HCT116 (cell line): ENCODE data around the gene ZBTB21. TPM values are rescaled to one million over a fixed set of nuclear protein-coding genes. Genes with fewer than 3 reads are reported as not detected.

Experiments used
- ATAC-seq: fragments of 200-7000 bp; cut with Tn5 transposase; 2 replicates; pipeline ENCODE4 v1.9.1; 2020; ENCODE audit warnings: mild to moderate bottlenecking, moderate library complexity
- BruUV-seq: library from RNA; stranded (reverse); fragments of 400-500 nt; replicated peaks from 2 replicates; lab custom pipeline; 2021; lab: Mats Ljungman, UMichigan
- CTCF ChIA-PET: fragments of 300-600 bp; sonication (Branson Sonifier 250); formaldehyde crosslinking; loops from one replicate; lab custom pipeline; 2021; ENCODE audit warnings: antibody characterized with exemption; lab: Charles Lee
- POLR2A ChIA-PET: fragments of 300-600, 350-600 bp; sonication (Branson Sonifier 250); formaldehyde crosslinking; loops from one replicate; lab custom pipeline; 2021; ENCODE audit warnings: antibody characterized with exemption; lab: Charles Lee
- RAD21 ChIA-PET, 2 experiments: fragments of 300-600 bp; sonication (Branson Sonifier 250); formaldehyde crosslinking; loops; one replicate each; lab custom pipeline; 2023; ENCODE audit warnings: low total read pairs in 2 of 2; ENCODE audit not compliant: uncharacterized antibody in 2 of 2, unreplicated experiment in 2 of 2, low non-redundant PET in 1 of 2; lab: Charles Lee
- DNase-seq: peaks from one replicate; pipeline ENCODE4 v3.0.0-alpha.2; 2010; ENCODE audit warnings: low read depth, low spot score
- H2AFZ ChIP-seq: fragments of 200-600 bp; shearing (Covaris generic), sonication (generic); 2 replicates; pipeline ENCODE4 v1.6.1; 2017; ENCODE audit warnings: low read depth, mixed run types, mixed read lengths, antibody characterized with exemption, low read length; ENCODE audit not compliant: poor library complexity, severe bottlenecking
- H3K27ac ChIP-seq: 2 replicates; pipeline ENCODE4 v1.5.1; 2012; ENCODE audit warnings: low read depth, low read length
- H3K27me3 ChIP-seq: fragments of 200-600 bp; sonication (generic); 2 replicates; pipeline ENCODE4 v1.6.1; 2016; ENCODE audit warnings: mixed run types, low read length, mixed read lengths; ENCODE audit not compliant: insufficient read depth
- H3K36me3 ChIP-seq, 2 experiments: fragments of 200-500 bp in 1 of 2; fragments of 200-600 bp in 1 of 2; sonication (Bioruptor generic) in 1 of 2; sonication (generic) in 1 of 2; 2 replicates each; pipeline versions ENCODE4 v1.5.1 to v1.6.1; 2014 to 2016; ENCODE audit warnings: low read length in 2 of 2, inconsistent platforms in 1 of 2, mixed read lengths in 1 of 2, mixed run types in 1 of 2; ENCODE audit not compliant: insufficient read depth in 2 of 2, control insufficient read depth in 1 of 2
- H3K4me1 ChIP-seq, 2 experiments: fragments of 200-600 bp in 1 of 2; sonication (generic) in 1 of 2; 2 replicates each; pipeline versions ENCODE4 v1.5.1 to v1.6.1; 2012 to 2017; ENCODE audit warnings: low read length in 2 of 2, inconsistent platforms in 1 of 2, mild to moderate bottlenecking in 1 of 2, mixed read lengths in 1 of 2, mixed run types in 1 of 2, moderate library complexity in 1 of 2; ENCODE audit not compliant: insufficient read depth in 2 of 2, control insufficient read depth in 1 of 2
- H3K4me2 ChIP-seq: fragments of 200-600 bp; sonication (generic); 2 replicates; pipeline ENCODE4 v1.6.1; 2017; ENCODE audit warnings: mixed run types, low read length, mixed read lengths
- H3K4me3 ChIP-seq, 2 experiments: fragments of 200-600 bp in 1 of 2; sonication (generic) in 1 of 2; replicated peaks in 1 of 2; 2 replicates each; pipeline ENCODE4 v1.5.1; 2011 to 2016; ENCODE audit warnings: low read length in 2 of 2, control low read depth in 1 of 2, low read depth in 1 of 2, mild to moderate bottlenecking in 1 of 2, mixed read lengths in 1 of 2, mixed run types in 1 of 2
- H3K79me2 ChIP-seq: fragments of 200-600 bp; sonication (generic); 2 replicates; pipeline ENCODE4 v1.6.1; 2017; ENCODE audit warnings: mild to moderate bottlenecking, mixed run types, low read length, moderate library complexity, mixed read lengths; ENCODE audit not compliant: insufficient read depth
- H3K9ac ChIP-seq: fragments of 200-600 bp; sonication (generic); 2 replicates; pipeline ENCODE4 v1.6.1; 2016; ENCODE audit warnings: low read length, mixed read lengths
- H3K9me2 ChIP-seq: fragments of 200-600 bp; sonication (generic), shearing (Covaris generic); 2 replicates; pipeline ENCODE4 v1.6.1; 2017; ENCODE audit warnings: mixed run types, mild to moderate bottlenecking, moderate library complexity; ENCODE audit not compliant: insufficient read depth
- H3K9me3 ChIP-seq, 2 experiments: fragments of 200-500 bp in 1 of 2; fragments of 200-600 bp in 1 of 2; sonication (Bioruptor generic) in 1 of 2; sonication (generic) in 1 of 2; 2 replicates each; pipeline ENCODE4 v1.6.1; 2014 to 2017; ENCODE audit warnings: low read length in 2 of 2, mixed read lengths in 2 of 2, inconsistent platforms in 1 of 2, low read depth in 1 of 2, mild to moderate bottlenecking in 1 of 2, mixed run types in 1 of 2, moderate library complexity in 1 of 2; ENCODE audit not compliant: control insufficient read depth in 1 of 2, insufficient read depth in 1 of 2
- H4K20me1 ChIP-seq: fragments of 200-600 bp; sonication (generic), shearing (Covaris generic); 2 replicates; pipeline ENCODE4 v1.6.1; 2017; ENCODE audit warnings: mixed run types, mild to moderate bottlenecking, moderate library complexity; ENCODE audit not compliant: insufficient read depth
- CBX3 ChIP-seq: IDR thresholded peaks from 2 replicates; pipeline ENCODE4 v1.6.1; 2012; ENCODE audit warnings: low read depth
- CEBPB ChIP-seq: IDR thresholded peaks from 2 replicates; pipeline ENCODE4 v1.6.1; 2012; ENCODE audit warnings: low read depth
- ELF1 ChIP-seq: IDR thresholded peaks from 2 replicates; pipeline ENCODE4 v1.6.1; 2012; ENCODE audit warnings: low read depth, borderline replicate concordance
- EZH2 ChIP-seq: fragments of 200-600 bp; sonication (generic); IDR thresholded peaks from 2 replicates; pipeline ENCODE4 v1.6.1; 2017; ENCODE audit warnings: antibody characterized with exemption, mixed run types
- EZH2phosphoT487 ChIP-seq: fragments of 200-600 bp; IDR thresholded peaks from 2 replicates; pipeline ENCODE4 v1.6.1; 2018; ENCODE audit warnings: antibody characterized with exemption, borderline replicate concordance
- FOSL1 ChIP-seq: IDR thresholded peaks from 2 replicates; pipeline ENCODE4 v1.6.1; 2012; ENCODE audit warnings: low read depth
- POLR2A ChIP-seq: IDR thresholded peaks from 2 replicates; pipeline ENCODE4 v1.7.0; 2011; ENCODE audit warnings: borderline replicate concordance; ENCODE audit not compliant: insufficient read depth, insufficient read length; ENCODE audit errors: extremely low read depth
- SIN3A ChIP-seq: IDR thresholded peaks from 2 replicates; pipeline ENCODE4 v1.6.1; 2012; ENCODE audit warnings: low read depth
- SP1 ChIP-seq: IDR thresholded peaks from 2 replicates; pipeline ENCODE4 v1.6.1; 2012; ENCODE audit warnings: low read depth
- SRF ChIP-seq: IDR thresholded peaks from 2 replicates; pipeline ENCODE4 v1.6.1; 2012; ENCODE audit warnings: low read depth
- TCF7L2 ChIP-seq: IDR thresholded peaks from 2 replicates; pipeline ENCODE4 v1.7.0; 2011; ENCODE audit warnings: borderline replicate concordance, inconsistent platforms; ENCODE audit not compliant: insufficient read depth, insufficient read length; ENCODE audit errors: extremely low read depth
- YY1 ChIP-seq: IDR thresholded peaks from 2 replicates; pipeline ENCODE4 v1.6.1; 2011; ENCODE audit warnings: low read length, low read depth, moderate library complexity, mild to moderate bottlenecking; ENCODE audit not compliant: insufficient replicate concordance; ENCODE audit errors: extremely low read depth
- ZFX ChIP-seq: fragments of 450-650 bp; IDR thresholded peaks from 2 replicates; pipeline ENCODE4 v1.6.1; 2017
- ZNF274 ChIP-seq: fragments of 200-500 bp; sonication (Bioruptor generic); IDR thresholded peaks from 2 replicates; pipeline ENCODE4 v1.6.1; 2014; ENCODE audit warnings: mild to moderate bottlenecking, low read depth, low read length, inconsistent platforms
- intact Hi-C: fragments of 100-400 bp; cut with micrococcal nuclease; formaldehyde crosslinking; loops from 2 replicates; pipeline ENCODE4 v1.10.0; 2022
- total RNA-seq: library from RNA; stranded (reverse); gene quantifications from one replicate; pipeline ENCODE4 v1.2.1, GENCODE V29; 2021; ENCODE audit not compliant: unreplicated experiment
- TF ChIP-seq, protein P1 (sequence below): IDR thresholded peaks from 2 replicates; pipeline ENCODE4 v1.6.1; 2011; ENCODE audit warnings: mild to moderate bottlenecking, low read length, moderate library complexity; ENCODE audit not compliant: insufficient replicate concordance; ENCODE audit errors: extremely low read depth
- TF ChIP-seq, protein P2 (sequence below): IDR thresholded peaks from 2 replicates; pipeline ENCODE4 v1.6.1; 2012; ENCODE audit warnings: low read depth
- TF ChIP-seq, protein P3 (sequence below), 3 experiments: fragments of 200-600 bp in 1 of 3; sonication (generic) in 1 of 3; IDR thresholded peaks in 2 of 3; conservative IDR thresholded peaks in 1 of 3; 2 replicates each; pipeline ENCODE4 v1.5.1; 2012 to 2017; ENCODE audit warnings: low read depth in 2 of 3, low read length in 2 of 3, antibody characterized with exemption in 1 of 3, borderline replicate concordance in 1 of 3, control low read depth in 1 of 3, mild to moderate bottlenecking in 1 of 3, mixed read lengths in 1 of 3, mixed run types in 1 of 3, moderate library complexity in 1 of 3; ENCODE audit not compliant: insufficient read depth in 1 of 3

Gene ZBTB21
- total RNA-seq, 1 experiment from 2014 or later: 28.7 TPM

DNA sequence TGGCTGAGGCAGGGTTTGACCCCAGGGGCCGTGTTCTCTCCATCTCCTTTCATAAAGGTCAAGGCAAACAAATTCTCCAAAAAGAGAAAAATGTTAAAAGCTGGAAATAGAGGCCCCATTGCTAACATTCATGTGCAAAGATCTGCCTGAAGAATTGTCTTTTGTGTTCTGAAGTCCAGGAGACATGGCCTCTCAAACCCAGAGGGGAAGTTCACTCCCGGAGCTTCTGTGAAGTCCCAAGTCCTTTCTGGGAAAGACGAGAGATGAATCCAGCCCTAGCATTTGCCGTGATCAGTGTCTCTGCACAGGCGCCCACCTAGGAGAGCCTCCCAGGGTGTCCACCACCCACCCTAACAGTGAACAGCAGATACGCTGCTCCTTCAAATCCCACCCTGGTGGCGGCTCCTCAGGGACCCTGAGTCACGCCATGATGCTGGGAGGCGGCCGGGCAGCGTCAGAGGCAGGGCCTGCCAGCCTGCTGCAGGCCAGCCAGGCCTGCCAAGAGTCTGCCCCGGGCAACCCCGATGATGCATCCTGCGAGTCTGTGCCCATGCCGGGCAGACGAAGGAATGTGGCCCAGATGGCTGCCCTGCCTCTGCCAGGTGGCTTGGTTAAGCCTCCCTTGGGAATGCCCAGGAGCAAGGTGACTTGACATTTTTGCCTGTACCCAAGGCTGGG lies 51.1 kb downstream of the ZBTB21 start:
- Histone ChIP-seq H4K20me1 (no peaks in the 10 kb centered on the region), H3K9me2 (no peaks in the 10 kb centered on the region), H3K4me3 (no peak overlapping the region), H3K9me3 (no peaks in the 10 kb centered on the region), H3K27me3 (no peaks in the 10 kb centered on the region), H2AFZ (no peak overlapping the region), H3K4me1 (peaks cover 24 to 45% of the 10 kb centered on the region in 2 experiments), H3K36me3 (no peaks in the 10 kb centered on the region), H3K79me2 (no peaks in the 10 kb centered on the region), H3K9ac (no peak overlapping the region), H3K4me2 (peak overlapping the region; percentile 75; the same call in 1 of the 2 replicates), H3K27ac (no peak overlapping the region)
- ChIA-PET CTCF (interaction anchor here (1.0 kb wide), 1 partner anchor 149 kb away, joined by 3 read pairs; no protein-coding TSS in a partner anchor), RAD21 (no interaction called here), POLR2A (no interaction called here)
- intact Hi-C loops: no loop called here
- ATAC-seq: no peak
- no TSS peak for BruUV-seq
- DNase-seq: no peak
- TF ChIP-seq, protein P1, sequence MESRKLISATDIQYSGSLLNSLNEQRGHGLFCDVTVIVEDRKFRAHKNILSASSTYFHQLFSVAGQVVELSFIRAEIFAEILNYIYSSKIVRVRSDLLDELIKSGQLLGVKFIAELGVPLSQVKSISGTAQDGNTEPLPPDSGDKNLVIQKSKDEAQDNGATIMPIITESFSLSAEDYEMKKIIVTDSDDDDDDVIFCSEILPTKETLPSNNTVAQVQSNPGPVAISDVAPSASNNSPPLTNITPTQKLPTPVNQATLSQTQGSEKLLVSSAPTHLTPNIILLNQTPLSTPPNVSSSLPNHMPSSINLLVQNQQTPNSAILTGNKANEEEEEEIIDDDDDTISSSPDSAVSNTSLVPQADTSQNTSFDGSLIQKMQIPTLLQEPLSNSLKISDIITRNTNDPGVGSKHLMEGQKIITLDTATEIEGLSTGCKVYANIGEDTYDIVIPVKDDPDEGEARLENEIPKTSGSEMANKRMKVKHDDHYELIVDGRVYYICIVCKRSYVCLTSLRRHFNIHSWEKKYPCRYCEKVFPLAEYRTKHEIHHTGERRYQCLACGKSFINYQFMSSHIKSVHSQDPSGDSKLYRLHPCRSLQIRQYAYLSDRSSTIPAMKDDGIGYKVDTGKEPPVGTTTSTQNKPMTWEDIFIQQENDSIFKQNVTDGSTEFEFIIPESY: no peak
- no peak for TF ChIP-seq FOSL1
- TF ChIP-seq ZFX: no peak
- TF ChIP-seq CEBPB: no peak
- TF ChIP-seq SP1: no peak
- no peak for TF ChIP-seq CBX3
- TF ChIP-seq, protein P2, sequence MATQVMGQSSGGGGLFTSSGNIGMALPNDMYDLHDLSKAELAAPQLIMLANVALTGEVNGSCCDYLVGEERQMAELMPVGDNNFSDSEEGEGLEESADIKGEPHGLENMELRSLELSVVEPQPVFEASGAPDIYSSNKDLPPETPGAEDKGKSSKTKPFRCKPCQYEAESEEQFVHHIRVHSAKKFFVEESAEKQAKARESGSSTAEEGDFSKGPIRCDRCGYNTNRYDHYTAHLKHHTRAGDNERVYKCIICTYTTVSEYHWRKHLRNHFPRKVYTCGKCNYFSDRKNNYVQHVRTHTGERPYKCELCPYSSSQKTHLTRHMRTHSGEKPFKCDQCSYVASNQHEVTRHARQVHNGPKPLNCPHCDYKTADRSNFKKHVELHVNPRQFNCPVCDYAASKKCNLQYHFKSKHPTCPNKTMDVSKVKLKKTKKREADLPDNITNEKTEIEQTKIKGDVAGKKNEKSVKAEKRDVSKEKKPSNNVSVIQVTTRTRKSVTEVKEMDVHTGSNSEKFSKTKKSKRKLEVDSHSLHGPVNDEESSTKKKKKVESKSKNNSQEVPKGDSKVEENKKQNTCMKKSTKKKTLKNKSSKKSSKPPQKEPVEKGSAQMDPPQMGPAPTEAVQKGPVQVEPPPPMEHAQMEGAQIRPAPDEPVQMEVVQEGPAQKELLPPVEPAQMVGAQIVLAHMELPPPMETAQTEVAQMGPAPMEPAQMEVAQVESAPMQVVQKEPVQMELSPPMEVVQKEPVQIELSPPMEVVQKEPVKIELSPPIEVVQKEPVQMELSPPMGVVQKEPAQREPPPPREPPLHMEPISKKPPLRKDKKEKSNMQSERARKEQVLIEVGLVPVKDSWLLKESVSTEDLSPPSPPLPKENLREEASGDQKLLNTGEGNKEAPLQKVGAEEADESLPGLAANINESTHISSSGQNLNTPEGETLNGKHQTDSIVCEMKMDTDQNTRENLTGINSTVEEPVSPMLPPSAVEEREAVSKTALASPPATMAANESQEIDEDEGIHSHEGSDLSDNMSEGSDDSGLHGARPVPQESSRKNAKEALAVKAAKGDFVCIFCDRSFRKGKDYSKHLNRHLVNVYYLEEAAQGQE: no peak
- TF ChIP-seq TCF7L2: no peak
- no peak for TF ChIP-seq SIN3A
- no peak for TF ChIP-seq EZH2phosphoT487
- no peak for TF ChIP-seq SRF
- TF ChIP-seq POLR2A: no peak
- no peak for TF ChIP-seq EZH2
- no peak for TF ChIP-seq YY1
- TF ChIP-seq ELF1: no peak
- no peak for TF ChIP-seq ZNF274
- TF ChIP-seq, protein P3, sequence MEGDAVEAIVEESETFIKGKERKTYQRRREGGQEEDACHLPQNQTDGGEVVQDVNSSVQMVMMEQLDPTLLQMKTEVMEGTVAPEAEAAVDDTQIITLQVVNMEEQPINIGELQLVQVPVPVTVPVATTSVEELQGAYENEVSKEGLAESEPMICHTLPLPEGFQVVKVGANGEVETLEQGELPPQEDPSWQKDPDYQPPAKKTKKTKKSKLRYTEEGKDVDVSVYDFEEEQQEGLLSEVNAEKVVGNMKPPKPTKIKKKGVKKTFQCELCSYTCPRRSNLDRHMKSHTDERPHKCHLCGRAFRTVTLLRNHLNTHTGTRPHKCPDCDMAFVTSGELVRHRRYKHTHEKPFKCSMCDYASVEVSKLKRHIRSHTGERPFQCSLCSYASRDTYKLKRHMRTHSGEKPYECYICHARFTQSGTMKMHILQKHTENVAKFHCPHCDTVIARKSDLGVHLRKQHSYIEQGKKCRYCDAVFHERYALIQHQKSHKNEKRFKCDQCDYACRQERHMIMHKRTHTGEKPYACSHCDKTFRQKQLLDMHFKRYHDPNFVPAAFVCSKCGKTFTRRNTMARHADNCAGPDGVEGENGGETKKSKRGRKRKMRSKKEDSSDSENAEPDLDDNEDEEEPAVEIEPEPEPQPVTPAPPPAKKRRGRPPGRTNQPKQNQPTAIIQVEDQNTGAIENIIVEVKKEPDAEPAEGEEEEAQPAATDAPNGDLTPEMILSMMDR (IDR thresholded peaks at IDR 0.05 in 2 of 3, conservative IDR thresholded peaks at IDR 0.05 in 1 of 3; ENCODE audit: borderline replicate concordance in 1 of 3, insufficient read depth in 1 of 3, low read depth in 2 of 3, low read length in 2 of 3): no peak
